ENCODE measurements around the gene SHANK3. TPM values are rescaled to one million over a fixed set of nuclear protein-coding genes. Genes with fewer than 3 reads are reported as not detected.

The SHANK3 gene
- total RNA-seq (2022; extraction: Qiagen RNA extraction; ENCODE audit: low read depth), result 2.6 to 5.4 TPM (median 4.1 TPM) in 5 replicates

GRCh38 chr22:50672471-50673230 is at the start of gene SHANK3:
TSS of gene SHANK3 (plus strand) at chr22:50672823.

GRCh38 chr22:50627642-50628542 is 44.7 kb upstream of the SHANK3 start, which contains the start of gene ARSA:
TSS of gene ARSA (minus strand) at chr22:50628152. CDS start at chr22:50627779, 373 bp downstream.

Other genes with a start within 250 kb of the SHANK3 start
- 18.1 to 29.4 TPM (median 23.4 TPM) in 5 replicates for gene SBF1, start 197.8 kb upstream of the SHANK3 start, total RNA-seq (2022; extraction: Qiagen RNA extraction; ENCODE audit: low read depth)
- 0.41 to 0.73 TPM (median 0.58 TPM) in 5 replicates for gene ADM2, start 191.3 kb upstream of the SHANK3 start, total RNA-seq (2022; extraction: Qiagen RNA extraction; ENCODE audit: low read depth)
- 0.09 to 0.14 TPM in 2 of 5 replicates, not detected in the others for gene MIOX, start 186.0 kb upstream of the SHANK3 start, total RNA-seq (2022; extraction: Qiagen RNA extraction; ENCODE audit: low read depth)
- 34.0 to 51.8 TPM (median 43.2 TPM) in 5 replicates for gene LMF2, start 165.1 kb upstream of the SHANK3 start, total RNA-seq (2022; extraction: Qiagen RNA extraction; ENCODE audit: low read depth)
- 34.1 to 42.1 TPM (median 37.3 TPM) in 5 replicates for gene NCAPH2, start 164.6 kb upstream of the SHANK3 start, total RNA-seq (2022; extraction: Qiagen RNA extraction; ENCODE audit: low read depth)
- 2.6 to 8.0 TPM (median 5.4 TPM) in 5 replicates for gene SCO2, start 147.2 kb upstream of the SHANK3 start, total RNA-seq (2022; extraction: Qiagen RNA extraction; ENCODE audit: low read depth)
- gene TYMP, start 142.8 kb upstream of the SHANK3 start, total RNA-seq (2022; extraction: Qiagen RNA extraction; ENCODE audit: low read depth), result 9.5 to 19.2 TPM (median 17.9 TPM) in 5 replicates
- 0.02 to 0.05 TPM (median 0.05 TPM) in 3 of 5 replicates, not detected in the others for gene KLHDC7B, start 126.9 kb upstream of the SHANK3 start, total RNA-seq (2022; extraction: Qiagen RNA extraction; ENCODE audit: low read depth)
- 0.30 to 0.80 TPM (median 0.40 TPM) in 4 of 5 replicates, not detected in the other for gene SYCE3, start 109.9 kb upstream of the SHANK3 start, total RNA-seq (2022; extraction: Qiagen RNA extraction; ENCODE audit: low read depth)
- 7.4 to 17.3 TPM (median 15.7 TPM) in 5 replicates for gene CPT1B, start 94.4 kb upstream of the SHANK3 start, total RNA-seq (2022; extraction: Qiagen RNA extraction; ENCODE audit: low read depth)
- gene CHKB, start 90.0 kb upstream of the SHANK3 start, total RNA-seq (2022; extraction: Qiagen RNA extraction; ENCODE audit: low read depth), result 13.0 to 21.1 TPM (median 20.6 TPM) in 5 replicates
- 2.4 to 4.3 TPM (median 3.7 TPM) in 5 replicates for gene MAPK8IP2, start 72.0 kb upstream of the SHANK3 start, total RNA-seq (2022; extraction: Qiagen RNA extraction; ENCODE audit: low read depth)
- gene ARSA, start 44.7 kb upstream of the SHANK3 start, total RNA-seq (2022; extraction: Qiagen RNA extraction; ENCODE audit: low read depth), result 19.5 to 24.0 TPM (median 21.0 TPM) in 5 replicates
- gene ACR, start 65.4 kb downstream of the SHANK3 start, total RNA-seq (2022; extraction: Qiagen RNA extraction; ENCODE audit: low read depth), result 0.06 TPM in 2 of 5 replicates, not detected in the others
- 14.9 to 22.7 TPM (median 21.8 TPM) in 5 replicates for gene RABL2B, start 110.8 kb downstream of the SHANK3 start, total RNA-seq (2022; extraction: Qiagen RNA extraction; ENCODE audit: low read depth)